GM21381 (cell line): ENCODE data around the gene DENND4B.
"Not testable (repeated sequence)": the region's sequence is repeated elsewhere in the genome, so short reads cannot be mapped to it uniquely, and the experiment has no call there.

Source experiments
- ATAC-seq: cut with Tn5 transposase; IDR thresholded peaks from one replicate; pipeline ENCODE4 v1.9.1; 2021; ENCODE audit warnings: mild to moderate bottlenecking, moderate library complexity; ENCODE audit not compliant: unreplicated experiment

Gene DENND4B

DNA sequence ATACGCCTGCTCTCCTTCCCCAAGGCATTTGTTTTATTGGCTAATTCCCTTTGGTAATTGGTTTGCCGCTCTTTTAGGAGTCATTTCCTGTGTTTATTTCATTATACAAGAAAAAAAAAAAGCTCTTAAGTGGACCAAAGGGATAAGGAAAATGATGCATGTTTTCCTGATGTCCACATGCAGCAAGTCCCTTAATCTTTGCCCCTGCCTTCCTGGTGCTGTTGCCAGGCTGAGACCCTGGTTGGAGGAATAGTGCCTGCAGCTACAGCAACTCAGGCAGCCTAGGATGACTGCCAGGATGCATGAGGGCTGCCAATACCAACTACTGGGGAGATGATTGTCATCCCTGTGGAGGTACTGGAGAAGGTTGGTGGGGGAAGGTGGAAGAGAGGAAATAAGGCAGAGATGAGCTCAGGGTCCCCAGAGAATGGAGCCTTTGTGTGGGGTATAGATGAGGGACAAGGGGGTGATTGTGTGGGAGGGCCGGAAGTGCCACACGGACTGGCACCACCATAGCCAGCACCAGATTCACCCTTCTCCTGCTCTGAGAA lies 17.7 kb downstream of the DENND4B start:
- no peak for ATAC-seq

- no peak for ATAC-seq
Measured at GRCh38 chr1:153928245-153928644, 18.3 kb downstream of the DENND4B start.

GRCh38 chr1:153926405-153926804 lies 20.1 kb downstream of the DENND4B start:
- ATAC-seq, result no peak

DNA sequence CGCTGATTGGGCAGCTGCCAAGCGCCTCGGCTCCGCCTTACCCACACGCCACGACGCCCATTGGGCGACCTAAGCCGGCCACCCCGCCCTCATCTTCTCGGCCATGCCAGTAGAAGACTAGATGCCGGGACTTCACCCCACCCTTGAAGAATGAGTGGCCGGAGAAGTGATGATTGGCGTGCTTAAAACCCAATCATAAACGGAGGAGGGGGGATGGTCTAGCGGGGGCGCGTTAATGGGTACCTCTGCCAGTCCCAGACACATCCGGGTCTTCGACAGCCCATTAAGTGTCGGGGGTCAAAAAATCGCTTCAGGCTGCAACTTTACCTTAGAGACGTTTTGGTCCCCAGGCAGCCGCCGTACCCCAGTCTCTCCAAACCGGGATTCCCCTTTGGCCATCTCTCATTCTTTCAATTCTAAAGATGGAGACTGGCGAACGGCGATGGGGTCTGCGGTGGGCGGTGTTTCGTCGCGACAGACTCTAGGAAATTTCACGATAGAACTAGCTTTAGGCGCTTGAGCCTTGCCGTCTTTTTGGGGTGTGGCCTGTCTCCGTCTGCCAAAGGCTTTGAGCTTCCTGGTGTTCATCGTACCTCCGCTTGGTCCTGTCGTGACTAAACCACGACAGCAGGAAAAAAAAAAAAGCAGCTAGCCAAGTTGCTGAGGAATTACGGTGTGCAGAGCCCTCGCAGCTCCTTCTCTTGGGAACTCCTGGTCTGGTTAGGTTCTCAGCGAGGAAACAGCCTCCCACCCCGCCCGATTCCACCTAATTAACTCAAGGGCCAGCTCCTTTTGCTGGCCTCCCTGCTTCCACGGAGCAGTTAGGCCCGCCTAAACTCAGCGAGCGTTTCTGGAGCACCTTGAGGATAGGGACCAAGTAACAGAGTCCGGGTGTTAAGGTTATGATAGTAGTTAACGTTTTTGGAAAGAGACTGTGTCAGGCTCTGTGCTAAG lies 23.3 kb downstream of the DENND4B start, which contains the start of gene GATAD2B:
Gene GATAD2B, minus strand, starts transcription at position 1 of the 954 bp plus-strand sequence. CDS start 94,625 bp downstream, outside the sequence.
- peak; percentile 94 for ATAC-seq

DNA sequence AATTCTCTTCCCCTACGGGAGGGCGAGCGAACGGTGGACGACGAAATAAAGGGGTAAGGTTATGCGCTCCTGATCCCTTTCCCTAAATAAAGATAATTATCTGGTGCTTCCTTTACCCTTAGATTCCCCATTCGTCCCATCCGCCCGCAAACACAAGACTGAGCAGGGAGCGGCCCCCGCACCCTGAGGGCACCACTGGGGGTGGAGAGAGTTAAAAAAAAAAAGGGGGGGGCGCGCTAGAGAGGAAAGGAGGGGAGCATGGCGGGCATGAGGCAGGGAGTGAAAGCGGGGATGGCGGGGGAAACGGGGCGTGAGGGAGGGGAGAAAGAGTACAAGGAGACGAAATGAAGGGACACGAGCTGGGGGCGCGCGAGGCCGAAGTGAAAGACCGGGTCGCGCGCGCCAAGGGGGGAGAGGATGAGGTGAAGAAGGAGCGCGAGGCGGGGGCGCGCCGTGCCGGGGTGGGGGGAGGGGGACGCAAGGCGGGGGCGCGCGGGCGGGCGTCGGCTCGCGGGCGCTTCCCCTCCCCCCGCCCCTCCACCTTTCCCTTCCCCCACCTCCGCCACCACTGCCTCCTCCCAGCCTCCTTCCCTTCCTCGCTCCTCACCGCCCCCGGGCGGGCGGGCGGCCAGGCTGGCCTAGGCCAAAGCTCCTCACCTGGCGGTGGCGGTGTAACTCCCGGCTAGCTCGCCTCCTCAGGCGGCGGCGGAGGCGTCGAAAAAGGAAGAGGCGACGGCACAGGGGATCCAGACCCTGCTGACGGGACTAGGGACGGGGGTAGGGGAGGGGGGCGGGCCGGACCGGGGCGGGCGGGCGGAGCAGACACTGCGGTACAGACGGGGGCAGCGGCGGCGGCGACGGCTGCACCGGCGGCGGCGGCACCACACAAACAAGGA lies 24.2 kb downstream of the DENND4B start:
- ATAC-seq, result peak; percentile 25

DNA sequence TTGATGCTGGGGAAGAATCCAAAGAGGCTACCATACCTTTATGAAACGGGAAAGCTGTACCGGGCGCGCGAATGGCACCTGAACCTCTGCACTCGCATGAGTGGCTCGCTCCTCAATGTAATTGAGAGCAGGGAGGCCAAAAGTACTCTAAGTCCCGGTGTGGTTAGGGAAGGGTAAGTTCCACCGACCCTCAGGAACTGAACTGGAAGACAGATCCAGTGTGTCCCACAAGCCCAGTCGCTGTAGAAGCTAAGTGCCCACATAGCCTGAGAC lies 24.8 kb downstream of the DENND4B start:
- ATAC-seq, result no peak

DNA sequence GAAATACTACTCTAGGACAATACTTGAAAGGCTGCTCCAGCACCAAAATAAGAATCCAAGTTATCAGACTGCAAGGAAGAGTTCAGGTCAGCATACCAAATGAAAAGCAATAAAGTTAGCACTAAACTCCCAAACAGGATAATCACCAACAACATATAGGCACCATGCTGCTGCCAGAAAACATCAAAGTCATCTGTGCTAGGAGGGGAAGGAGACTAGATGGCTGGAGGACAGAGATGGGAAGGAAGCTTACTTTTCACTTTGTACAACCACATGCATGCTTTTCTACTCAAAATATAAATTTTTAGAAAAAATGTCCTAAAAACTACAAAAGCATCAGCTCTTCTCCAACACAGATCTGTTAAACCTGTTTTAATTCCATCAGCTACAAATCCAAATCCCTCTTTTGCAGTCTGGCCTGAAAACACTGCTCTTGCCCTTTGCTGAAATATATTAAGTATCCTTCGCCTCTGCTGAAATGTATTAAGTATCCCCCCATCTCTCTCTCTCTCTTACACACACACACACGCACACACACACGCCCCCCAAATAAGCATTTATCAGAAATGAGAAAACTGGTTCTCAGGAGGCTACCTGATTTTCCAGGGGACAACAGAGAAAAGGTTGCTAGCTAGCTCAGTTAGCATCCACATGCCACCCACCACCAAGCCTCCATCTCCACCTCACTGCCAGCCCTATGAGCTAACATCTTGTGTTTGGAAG lies 25.3 kb downstream of the DENND4B start:
- no peak for ATAC-seq

DNA sequence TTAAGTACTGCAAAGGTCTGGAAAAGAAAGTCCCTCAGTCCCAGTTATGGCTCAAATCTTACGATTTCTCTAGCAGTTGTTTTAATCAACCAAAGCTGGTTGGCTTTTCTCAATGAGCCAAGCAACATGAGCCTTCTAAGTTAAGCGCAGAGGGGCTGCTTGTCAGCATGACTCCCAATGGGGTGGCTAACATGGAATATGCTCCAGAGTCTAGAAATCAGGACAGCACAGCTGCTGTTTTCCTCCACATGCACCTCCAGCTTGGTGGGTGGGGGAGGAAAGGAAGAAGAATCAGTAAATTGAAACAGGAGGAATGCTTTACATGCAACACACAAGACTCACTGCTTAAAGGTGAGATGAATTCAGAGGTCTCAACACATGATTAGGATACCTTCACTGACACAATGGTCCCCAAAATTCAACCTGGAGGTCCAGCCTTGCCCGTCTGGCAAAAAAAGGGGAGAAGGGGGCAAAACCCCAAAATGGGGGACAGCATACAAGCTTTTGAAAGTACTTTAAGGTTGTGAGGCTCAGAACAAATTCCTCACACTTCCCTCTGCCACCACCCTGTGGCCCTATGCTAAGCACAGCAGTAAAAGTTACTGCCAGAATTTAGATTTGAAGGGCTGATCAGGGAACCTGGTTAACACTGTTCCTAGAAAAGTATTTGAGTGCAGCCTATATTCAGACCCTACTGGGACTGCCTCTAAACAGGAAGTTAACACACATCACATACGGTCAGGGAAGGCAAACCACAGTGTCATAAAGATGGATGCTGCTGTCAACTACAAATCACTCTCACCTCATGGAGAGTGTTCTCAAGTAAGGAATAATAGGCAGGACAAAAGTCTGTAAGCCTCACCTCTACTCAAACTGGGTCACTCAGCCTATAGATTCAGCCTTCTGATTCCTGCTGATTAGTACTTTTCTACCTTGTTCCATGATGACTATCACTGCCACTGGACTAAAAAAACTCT lies 26.4 kb downstream of the DENND4B start:
- no peak for ATAC-seq

- no peak for ATAC-seq
Measured at GRCh38 chr1:153916297-153916696, 30.2 kb downstream of the DENND4B start.

GRCh38 chr1:153912349-153912748 lies 34.2 kb downstream of the DENND4B start:
- no peak for ATAC-seq

DNA sequence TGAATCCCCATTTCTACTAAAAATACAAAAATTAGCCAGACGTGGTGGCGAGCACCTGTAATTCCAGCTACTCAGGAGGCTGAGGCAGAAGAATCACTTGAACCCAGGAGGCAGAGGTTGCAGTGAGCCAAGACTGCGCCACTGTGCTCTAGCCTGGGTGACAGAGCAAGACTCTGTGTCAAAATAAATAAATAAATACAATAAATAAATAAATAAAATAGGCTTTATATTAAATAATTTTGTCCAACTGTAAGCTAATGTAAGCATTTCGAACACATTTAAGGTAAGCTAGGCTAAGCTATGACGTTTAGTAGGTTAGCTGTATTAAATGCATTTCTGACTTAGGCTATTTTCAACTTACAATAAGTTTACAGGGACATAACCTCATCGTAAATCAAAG lies 36.0 kb downstream of the DENND4B start:
- ATAC-seq, result not testable (repeated sequence)

- no peak for ATAC-seq
Measured at GRCh38 chr1:153908071-153908470, 38.4 kb downstream of the DENND4B start.

DNA sequence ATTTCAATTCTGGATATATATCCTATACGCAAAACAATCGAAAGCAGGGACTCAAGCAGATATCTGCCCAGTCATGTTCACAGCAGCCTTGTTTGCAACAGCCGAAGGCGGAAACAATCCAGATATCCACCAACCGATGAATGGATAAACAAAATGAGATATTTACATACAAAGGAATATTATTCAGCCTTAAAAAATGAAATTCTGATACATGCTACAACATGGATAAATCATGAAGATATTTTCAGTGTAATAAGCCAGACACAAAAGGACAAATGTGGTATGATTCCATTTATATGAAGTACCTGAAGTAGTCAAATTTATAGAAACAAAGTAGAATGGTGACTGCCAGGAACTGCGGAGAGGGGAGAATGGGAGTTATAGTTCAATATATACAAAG lies 39.4 kb downstream of the DENND4B start:
- ATAC-seq, result no peak

GRCh38 chr1:153906396-153906795 lies 40.1 kb downstream of the DENND4B start:
- ATAC-seq, result no peak

DNA sequence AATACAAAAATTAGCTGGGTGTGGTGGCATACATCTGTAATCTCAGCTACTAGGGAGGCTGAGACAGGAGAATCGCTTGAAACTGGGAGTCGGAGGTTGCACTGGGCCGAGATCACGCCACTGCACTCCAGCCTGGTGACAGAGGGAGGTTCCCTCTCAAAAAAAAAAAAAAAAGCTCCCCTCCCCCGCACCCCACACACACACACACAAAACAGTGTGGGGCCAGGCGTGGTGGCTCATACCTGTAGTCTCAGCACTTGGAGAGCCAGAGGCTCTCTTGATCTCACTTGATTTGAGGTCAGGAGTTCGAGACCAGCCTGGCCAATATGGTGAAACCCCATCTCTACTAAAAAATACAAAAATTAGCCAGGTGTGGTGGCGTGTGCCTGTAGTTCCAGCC lies 40.6 kb downstream of the DENND4B start:
- ATAC-seq, result not testable (repeated sequence)

GRCh38 chr1:153903841-153904455 lies 42.6 kb downstream of the DENND4B start:
- no peak for ATAC-seq

DNA sequence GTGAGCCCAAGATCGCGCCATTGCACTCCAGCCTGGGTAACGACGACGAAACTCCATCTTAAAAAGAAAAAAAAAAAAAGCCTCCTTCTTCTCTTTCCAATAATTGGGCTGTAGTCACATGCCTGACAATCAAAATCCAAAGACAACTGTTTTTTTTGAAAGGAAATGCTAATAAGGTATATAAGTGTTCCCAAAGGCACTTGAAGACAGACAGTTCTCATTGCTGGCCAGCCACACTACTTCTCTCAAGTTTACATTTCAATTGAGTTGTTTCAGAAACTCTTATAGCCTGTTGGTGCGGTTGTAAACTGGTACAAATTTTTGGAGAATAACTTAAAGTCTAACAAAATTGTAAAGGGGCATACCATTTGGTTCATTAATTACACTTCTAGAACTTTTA lies 47.0 kb downstream of the DENND4B start:
- no peak for ATAC-seq

DNA sequence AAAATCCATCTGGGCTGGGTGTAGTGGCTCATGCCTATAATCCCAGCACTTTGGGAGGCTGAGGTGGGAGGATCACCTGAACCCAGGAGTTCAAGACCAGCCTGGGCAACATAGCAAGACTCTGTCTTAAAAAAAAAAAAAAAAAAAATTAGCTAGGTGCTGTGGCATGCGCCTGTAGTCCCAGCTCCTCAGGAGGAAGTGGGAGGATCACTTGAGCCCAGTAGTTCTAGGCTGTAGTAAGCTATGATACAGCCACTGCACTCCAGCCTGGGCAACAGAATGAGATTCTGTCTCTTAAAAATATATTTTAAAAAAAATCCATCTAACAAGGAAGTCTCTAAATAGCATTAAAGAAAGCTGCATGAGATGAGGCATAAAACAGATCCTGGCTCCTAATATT lies 50.7 kb downstream of the DENND4B start:
- ATAC-seq, result not testable (repeated sequence)

GRCh38 chr1:153891042-153891441 lies 55.5 kb downstream of the DENND4B start:
- ATAC-seq, result not testable (repeated sequence)
